ENCODE measurements around the gene ADNP.

The ADNP gene

GRCh38 chr20:50873585-50873984 lies 57.7 kb downstream of the ADNP start:
- Histone ChIP-seq H3K4me2 (ENCODE audit: low read depth, low read length, poor library complexity, severe bottlenecking) (no peak overlapping the region), H3K9ac (ENCODE audit: low read depth, low read length, poor library complexity, severe bottlenecking) (no peak overlapping the region)

GRCh38 chr20:50872560-50873425 lies 58.4 kb downstream of the ADNP start:
- Histone ChIP-seq H3F3A (ENCODE audit: low read depth) (no peaks in the 10 kb centered on the region), H3K9me2 (replicated peaks; ENCODE audit: low read depth, low read length) (no peaks in the 10 kb centered on the region), H3K4me3 (ENCODE audit: low read length, poor library complexity, severe bottlenecking) (no peak overlapping the region), H3K4me1 (ENCODE audit: insufficient read depth, low read length, poor library complexity, severe bottlenecking) (no peaks in the 10 kb centered on the region), H2AFZ (ENCODE audit: low read length) (no peak overlapping the region), H3K9ac (ENCODE audit: low read depth, low read length, poor library complexity, severe bottlenecking) (no peak overlapping the region), H3K36me3 (ENCODE audit: insufficient read depth, low read length) (no peaks in the 10 kb centered on the region), H3K4me2 (ENCODE audit: low read depth, low read length, poor library complexity, severe bottlenecking) (no peak overlapping the region), H4K20me1 (ENCODE audit: insufficient read depth, low read length, poor library complexity, severe bottlenecking) (no peaks in the 10 kb centered on the region), H3K9me3 (ENCODE audit: insufficient read depth, low read depth, low read length) (no peaks in the 10 kb centered on the region), H3K79me2 (ENCODE audit: insufficient read depth, low read length) (no peaks in the 10 kb centered on the region), H3K27me3 (ENCODE audit: insufficient read depth, low read length, poor library complexity, severe bottlenecking) (no peaks in the 10 kb centered on the region)
- TF ChIP-seq CTCF (conservative IDR thresholded peaks at IDR 0.05; ENCODE audit: low read length): no peak
- no peak for TF ChIP-seq EZH2phosphoT487 (IDR thresholded peaks at IDR 0.05; ENCODE audit: borderline replicate concordance)

More at GRCh38 chr20:50873585-50873984, 57.7 kb downstream of the ADNP start:
- no peak overlapping the region for H3K4me3 ChIP-seq (ENCODE audit: low read length, poor library complexity, severe bottlenecking)
- no peaks in the 10 kb centered on the region for H3K4me1 ChIP-seq (ENCODE audit: insufficient read depth, low read length, poor library complexity, severe bottlenecking)
- H2AFZ ChIP-seq (ENCODE audit: low read length): no peak overlapping the region
- H3K36me3 ChIP-seq (ENCODE audit: insufficient read depth, low read length): no peaks in the 10 kb centered on the region
- H4K20me1 ChIP-seq (ENCODE audit: insufficient read depth, low read length, poor library complexity, severe bottlenecking): no peaks in the 10 kb centered on the region
- no peak for TF ChIP-seq CTCF (conservative IDR thresholded peaks at IDR 0.05; ENCODE audit: low read length)
- TF ChIP-seq EZH2phosphoT487 (IDR thresholded peaks at IDR 0.05; ENCODE audit: borderline replicate concordance): no peak
- H3F3A ChIP-seq (ENCODE audit: low read depth): no peaks in the 10 kb centered on the region
- H3K9me3 ChIP-seq (ENCODE audit: insufficient read depth, low read depth, low read length): no peaks in the 10 kb centered on the region
- no peaks in the 10 kb centered on the region for H3K9me2 ChIP-seq (replicated peaks; ENCODE audit: low read depth, low read length)
- H3K27me3 ChIP-seq (ENCODE audit: insufficient read depth, low read length, poor library complexity, severe bottlenecking): no peaks in the 10 kb centered on the region
- H3K79me2 ChIP-seq (ENCODE audit: insufficient read depth, low read length): no peaks in the 10 kb centered on the region

- Histone ChIP-seq H3K27me3 (ENCODE audit: insufficient read depth, low read length, poor library complexity, severe bottlenecking) (no peaks in the 10 kb centered on the region), H2AFZ (ENCODE audit: low read length) (no peak overlapping the region), H3K9me2 (replicated peaks; ENCODE audit: low read depth, low read length) (no peaks in the 10 kb centered on the region), H3K36me3 (ENCODE audit: insufficient read depth, low read length) (no peaks in the 10 kb centered on the region), H3K4me1 (ENCODE audit: insufficient read depth, low read length, poor library complexity, severe bottlenecking) (no peaks in the 10 kb centered on the region), H3F3A (ENCODE audit: low read depth) (no peaks in the 10 kb centered on the region), H4K20me1 (ENCODE audit: insufficient read depth, low read length, poor library complexity, severe bottlenecking) (no peaks in the 10 kb centered on the region), H3K9me3 (ENCODE audit: insufficient read depth, low read depth, low read length) (no peaks in the 10 kb centered on the region), H3K79me2 (ENCODE audit: insufficient read depth, low read length) (no peaks in the 10 kb centered on the region), H3K4me2 (ENCODE audit: low read depth, low read length, poor library complexity, severe bottlenecking) (no peak overlapping the region), H3K4me3 (ENCODE audit: low read length, poor library complexity, severe bottlenecking) (no peak overlapping the region), H3K9ac (ENCODE audit: low read depth, low read length, poor library complexity, severe bottlenecking) (no peak overlapping the region)
- no peak for TF ChIP-seq CTCF (conservative IDR thresholded peaks at IDR 0.05; ENCODE audit: low read length)
- TF ChIP-seq EZH2phosphoT487 (IDR thresholded peaks at IDR 0.05; ENCODE audit: borderline replicate concordance): no peak
Measured at GRCh38 chr20:50870561-50871161, 60.6 kb downstream of the ADNP start.

Data from Loucy (cell line).